Measurements from ENCODE around the gene CALHM6.

- TF ChIP-seq CTCF (IDR thresholded peaks at IDR 0.05) (no peak), FOXJ3 (CRISPR knock-in tag; IDR thresholded peaks at IDR 0.05) (no peak), GATA2 (CRISPR knock-in tag; IDR thresholded peaks at IDR 0.05) (no peak)
Observed at GRCh38 chr6:116461932-116462885, 1.0 kb downstream of the CALHM6 start.
